Liver (tissue), 9 donors: ENCODE measurements around the gene PHF21B. TPM values are rescaled to one million over a fixed set of nuclear protein-coding genes. Genes with fewer than 3 reads are reported as not detected.

Source experiments
- DNase-seq: peaks from one replicate; pipeline ENCODE4 v3.0.0-alpha.2; 2017; ENCODE audit warnings: low spot score
- H3K27ac ChIP-seq, 2 donors: one replicate each; pipeline ENCODE4 v1.7.0; 2013; ENCODE audit warnings: inconsistent platforms in 2 of 2, low read length in 2 of 2, control low read depth in 1 of 2, low read depth in 1 of 2, mild to moderate bottlenecking in 1 of 2
- H3K27me3 ChIP-seq, 4 donors: one replicate each; pipeline versions ENCODE4 v1.6.1 to v1.7.0; 2013; ENCODE audit warnings: low read length in 3 of 4, inconsistent platforms in 1 of 4, mild to moderate bottlenecking in 1 of 4, moderate library complexity in 1 of 4; ENCODE audit not compliant: control insufficient read depth in 4 of 4, insufficient read depth in 4 of 4
- H3K36me3 ChIP-seq, 4 donors: one replicate each; pipeline versions ENCODE4 v1.6.1 to v1.7.0; 2013; ENCODE audit warnings: low read length in 3 of 4, mild to moderate bottlenecking in 3 of 4, low read depth in 1 of 4, moderate library complexity in 1 of 4; ENCODE audit not compliant: control insufficient read depth in 4 of 4, insufficient read depth in 3 of 4
- H3K4me1 ChIP-seq, 4 donors: one replicate each; pipeline versions ENCODE4 v1.6.1 to v1.7.0; 2013; ENCODE audit warnings: low read length in 3 of 4, mild to moderate bottlenecking in 3 of 4, moderate library complexity in 1 of 4; ENCODE audit not compliant: control insufficient read depth in 4 of 4, insufficient read depth in 4 of 4
- H3K4me3 ChIP-seq, 3 donors: one replicate each; pipeline versions ENCODE4 v1.6.1 to v1.7.0; 2013; ENCODE audit warnings: low read length in 3 of 3, control low read depth in 1 of 3, low read depth in 1 of 3, mild to moderate bottlenecking in 1 of 3
- H3K9ac ChIP-seq, 2 donors: one replicate each; pipeline ENCODE4 v1.7.0; 2013; ENCODE audit warnings: low read length in 2 of 2, mild to moderate bottlenecking in 2 of 2, moderate library complexity in 2 of 2, control low read depth in 1 of 2, low read depth in 1 of 2
- H3K9me3 ChIP-seq, 4 donors: one replicate each; pipeline versions ENCODE4 v1.6.1 to v1.7.0; 2013; ENCODE audit warnings: low read length in 3 of 4; ENCODE audit not compliant: control insufficient read depth in 4 of 4
- ATF3 ChIP-seq: IDR thresholded peaks from 2 replicates; pipeline ENCODE4 v1.6.1; 2016; ENCODE audit warnings: antibody characterized with exemption
- EGR1 ChIP-seq, 2 donors: IDR thresholded peaks; 2 replicates each; pipeline ENCODE4 v1.6.1; 2016 to 2018; ENCODE audit warnings: antibody characterized with exemption in 2 of 2, low read depth in 2 of 2
- FOXA1 ChIP-seq: IDR thresholded peaks from 2 replicates; pipeline ENCODE4 v1.6.1; 2016; ENCODE audit warnings: antibody characterized with exemption
- FOXA2 ChIP-seq: IDR thresholded peaks from 2 replicates; pipeline ENCODE4 v1.6.1; 2016; ENCODE audit warnings: antibody characterized with exemption
- GABPA ChIP-seq, 2 donors: IDR thresholded peaks in 1 of 2; conservative IDR thresholded peaks in 1 of 2; 2 replicates each; pipeline ENCODE4 v1.6.1; 2016; ENCODE audit warnings: antibody characterized with exemption in 2 of 2, mild to moderate bottlenecking in 1 of 2, moderate library complexity in 1 of 2
- HNF4A ChIP-seq, 2 donors: conservative IDR thresholded peaks; 2 replicates each; pipeline ENCODE4 v1.6.1; 2016; ENCODE audit warnings: antibody characterized with exemption in 2 of 2, mild to moderate bottlenecking in 2 of 2
- HNF4G ChIP-seq: IDR thresholded peaks from 2 replicates; pipeline ENCODE4 v1.6.1; 2016; ENCODE audit warnings: antibody characterized with exemption
- JUND ChIP-seq, 2 donors: IDR thresholded peaks; 2 replicates each; pipeline ENCODE4 v1.6.1; 2016; ENCODE audit warnings: antibody characterized with exemption in 2 of 2
- MAX ChIP-seq: IDR thresholded peaks from 2 replicates; pipeline ENCODE4 v1.6.1; 2016; ENCODE audit warnings: antibody characterized with exemption
- NR2F2 ChIP-seq: IDR thresholded peaks from 2 replicates; pipeline ENCODE4 v1.6.1; 2016; ENCODE audit warnings: antibody characterized with exemption
- RAD21 ChIP-seq, 2 donors: IDR thresholded peaks; 2 replicates each; pipeline ENCODE4 v1.6.1; 2016; ENCODE audit warnings: antibody characterized with exemption in 2 of 2, mild to moderate bottlenecking in 2 of 2
- REST ChIP-seq: IDR thresholded peaks from 2 replicates; pipeline ENCODE4 v1.6.1; 2016; ENCODE audit warnings: antibody characterized with exemption, mild to moderate bottlenecking
- RXRA ChIP-seq, 2 donors: IDR thresholded peaks; 2 replicates each; pipeline ENCODE4 v1.6.1; 2017 to 2018; ENCODE audit warnings: antibody characterized with exemption in 2 of 2, mild to moderate bottlenecking in 1 of 2
- SP1 ChIP-seq: IDR thresholded peaks from 2 replicates; pipeline ENCODE4 v1.6.1; 2018; ENCODE audit warnings: antibody characterized with exemption, mild to moderate bottlenecking
- TAF1 ChIP-seq: conservative IDR thresholded peaks from 2 replicates; pipeline ENCODE4 v1.6.1; 2016; ENCODE audit warnings: antibody characterized with exemption, mild to moderate bottlenecking
- YY1 ChIP-seq: IDR thresholded peaks from 2 replicates; pipeline ENCODE4 v1.6.1; 2016; ENCODE audit warnings: antibody characterized with exemption, mild to moderate bottlenecking
- WGBS: extraction: QIAGEN DNeasy Blood & Tissue Kit; methylation state at CpG from one replicate; pipeline ENCODE4 v1.1.7; 2013; 5-methylcytosine and 5-hydroxymethylcytosine counted together
- polyA plus RNA-seq, 2 donors: library from polyadenylated mRNA; stranded (reverse) in 1 of 2; unstranded in 1 of 2; fragments of 200-250 nt in 1 of 2; fragments of >200 nt in 1 of 2; fragmentation: Nextera tagmentation in 1 of 2; extraction: Ambion mirVana in 1 of 2; gene quantifications; one replicate each; pipeline versions ENCODE4 v1.2.1 to v1.2.3, GENCODE V29; 2013 to 2015
- total RNA-seq, 2 donors: library from RNA; depleted of rRNA; stranded (reverse); fragments of >200 nt; gene quantifications; one replicate each; pipeline ENCODE4 v1.2.3, GENCODE V29; 2014
- TF ChIP-seq, protein P1 (sequence below): fragments of 150-350 bp; IDR thresholded peaks from 2 replicates; pipeline ENCODE4 v1.5.1; 2017; ENCODE audit warnings: improper control_type of control experiment, low read depth, low read length; ENCODE audit not compliant: missing input control
- TF ChIP-seq, protein P2 (sequence below): IDR thresholded peaks from 2 replicates; pipeline ENCODE4 v1.6.1; 2016; ENCODE audit warnings: antibody characterized with exemption
- donor health status: healthy.
- donor health status: healthy.
- donor health status: healthy.
- donor health status: healthy.
- donor health status: healthy.

Gene PHF21B
- total and polyA plus RNA-seq, 4 donors: not detected

GRCh38 chr22:44990810-44991209 lies 19.0 kb downstream of the PHF21B start:
- no peaks in the 10 kb centered on the region for H3K9me3 ChIP-seq
- H3K9ac ChIP-seq: no peak overlapping the region
- H3K27me3 ChIP-seq: peaks cover 0 to 6% (median under 1%) of the 10 kb centered on the region in 4 donors
- no peaks in the 10 kb centered on the region for H3K36me3 ChIP-seq
- no peak overlapping the region for H3K27ac ChIP-seq
- no peak for TF ChIP-seq EGR1 (IDR thresholded peaks at IDR 0.05; ENCODE audit: low read depth in 2 of 2)
- TF ChIP-seq NR2F2: no peak
- TF ChIP-seq ATF3: no peak
- no peak for TF ChIP-seq SP1
- no peak for TF ChIP-seq YY1
- TF ChIP-seq MAX: no peak
- TF ChIP-seq JUND (IDR thresholded peaks at IDR 0.05): no peak
- TF ChIP-seq, protein P1, sequence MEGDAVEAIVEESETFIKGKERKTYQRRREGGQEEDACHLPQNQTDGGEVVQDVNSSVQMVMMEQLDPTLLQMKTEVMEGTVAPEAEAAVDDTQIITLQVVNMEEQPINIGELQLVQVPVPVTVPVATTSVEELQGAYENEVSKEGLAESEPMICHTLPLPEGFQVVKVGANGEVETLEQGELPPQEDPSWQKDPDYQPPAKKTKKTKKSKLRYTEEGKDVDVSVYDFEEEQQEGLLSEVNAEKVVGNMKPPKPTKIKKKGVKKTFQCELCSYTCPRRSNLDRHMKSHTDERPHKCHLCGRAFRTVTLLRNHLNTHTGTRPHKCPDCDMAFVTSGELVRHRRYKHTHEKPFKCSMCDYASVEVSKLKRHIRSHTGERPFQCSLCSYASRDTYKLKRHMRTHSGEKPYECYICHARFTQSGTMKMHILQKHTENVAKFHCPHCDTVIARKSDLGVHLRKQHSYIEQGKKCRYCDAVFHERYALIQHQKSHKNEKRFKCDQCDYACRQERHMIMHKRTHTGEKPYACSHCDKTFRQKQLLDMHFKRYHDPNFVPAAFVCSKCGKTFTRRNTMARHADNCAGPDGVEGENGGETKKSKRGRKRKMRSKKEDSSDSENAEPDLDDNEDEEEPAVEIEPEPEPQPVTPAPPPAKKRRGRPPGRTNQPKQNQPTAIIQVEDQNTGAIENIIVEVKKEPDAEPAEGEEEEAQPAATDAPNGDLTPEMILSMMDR: no peak
- no peak for TF ChIP-seq TAF1
- no peak for TF ChIP-seq RAD21 (IDR thresholded peaks at IDR 0.05)
- no peaks in the 10 kb centered on the region for H3K4me1 ChIP-seq
- H3K4me3 ChIP-seq: no peak overlapping the region
- no peak for DNase-seq
- WGBS: 69% methylated on average over 15 of the region's 15 CpGs

GRCh38 chr22:44990328-44990727 lies 19.5 kb downstream of the PHF21B start:
- TF ChIP-seq FOXA1: no peak
- TF ChIP-seq, protein P2, sequence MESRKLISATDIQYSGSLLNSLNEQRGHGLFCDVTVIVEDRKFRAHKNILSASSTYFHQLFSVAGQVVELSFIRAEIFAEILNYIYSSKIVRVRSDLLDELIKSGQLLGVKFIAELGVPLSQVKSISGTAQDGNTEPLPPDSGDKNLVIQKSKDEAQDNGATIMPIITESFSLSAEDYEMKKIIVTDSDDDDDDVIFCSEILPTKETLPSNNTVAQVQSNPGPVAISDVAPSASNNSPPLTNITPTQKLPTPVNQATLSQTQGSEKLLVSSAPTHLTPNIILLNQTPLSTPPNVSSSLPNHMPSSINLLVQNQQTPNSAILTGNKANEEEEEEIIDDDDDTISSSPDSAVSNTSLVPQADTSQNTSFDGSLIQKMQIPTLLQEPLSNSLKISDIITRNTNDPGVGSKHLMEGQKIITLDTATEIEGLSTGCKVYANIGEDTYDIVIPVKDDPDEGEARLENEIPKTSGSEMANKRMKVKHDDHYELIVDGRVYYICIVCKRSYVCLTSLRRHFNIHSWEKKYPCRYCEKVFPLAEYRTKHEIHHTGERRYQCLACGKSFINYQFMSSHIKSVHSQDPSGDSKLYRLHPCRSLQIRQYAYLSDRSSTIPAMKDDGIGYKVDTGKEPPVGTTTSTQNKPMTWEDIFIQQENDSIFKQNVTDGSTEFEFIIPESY: no peak
- no peak for TF ChIP-seq EGR1 (IDR thresholded peaks at IDR 0.05; ENCODE audit: low read depth in 2 of 2)
- no peak for TF ChIP-seq TAF1
- TF ChIP-seq NR2F2: no peak
- no peak for TF ChIP-seq HNF4G
- no peak for TF ChIP-seq RAD21 (IDR thresholded peaks at IDR 0.05)
- TF ChIP-seq ATF3: no peak
- TF ChIP-seq SP1: no peak
- TF ChIP-seq REST: no peak
- TF ChIP-seq, protein P1: no peak
- no peak for TF ChIP-seq MAX
- no peak for TF ChIP-seq RXRA (IDR thresholded peaks at IDR 0.05)
- no peak for TF ChIP-seq JUND (IDR thresholded peaks at IDR 0.05)
- TF ChIP-seq YY1: no peak
- TF ChIP-seq GABPA (IDR thresholded peaks at IDR 0.05 in 1 of 2, conservative IDR thresholded peaks at IDR 0.05 in 1 of 2): no peak
- TF ChIP-seq HNF4A (conservative IDR thresholded peaks at IDR 0.05): no peak
- no peak for TF ChIP-seq FOXA2
- DNase-seq: no peak
- no peak overlapping the region for H3K27ac ChIP-seq
- H3K9me3 ChIP-seq: no peaks in the 10 kb centered on the region
- no peak overlapping the region for H3K4me3 ChIP-seq
- no peaks in the 10 kb centered on the region for H3K4me1 ChIP-seq
- H3K27me3 ChIP-seq: peaks cover 0 to 6% (median under 1%) of the 10 kb centered on the region in 4 donors
- H3K36me3 ChIP-seq: no peaks in the 10 kb centered on the region
- H3K9ac ChIP-seq: no peak overlapping the region
- 78% methylated on average over 13 of the region's 13 CpGs for WGBS
